Fibroblast of peridontal ligament (primary cell): Measurements from ENCODE around the gene TOP2A.
A peak's percentile ranks its signal among the peaks of the same experiment; 100 is the strongest.
"Not testable (repeated sequence)": the region's sequence is repeated elsewhere in the genome, so short reads cannot be mapped to it uniquely, and the experiment has no call there.

Experiments
- DNase-seq: peaks from one replicate; pipeline ENCODE4 v3.0.0-alpha.2; 2010; ENCODE audit errors: extremely low read depth

The TOP2A gene

GRCh38 chr17:40376541-40376940 is 41.2 kb downstream of the TOP2A start:
- DNase-seq: not testable (repeated sequence)

- DNase-seq: not testable (repeated sequence)
Observed at GRCh38 chr17:40375786-40376185, 41.9 kb downstream of the TOP2A start.

GRCh38 chr17:40374821-40375498 is 42.7 kb downstream of the TOP2A start:
- DNase-seq: no peak

- DNase-seq: no peak
Observed at GRCh38 chr17:40373999-40374398, 43.7 kb downstream of the TOP2A start.

- DNase-seq: peak; percentile 62
Observed at GRCh38 chr17:40373324-40373723, 44.4 kb downstream of the TOP2A start.

GRCh38 chr17:40372644-40373043 is 45.1 kb downstream of the TOP2A start:
- DNase-seq: not testable (repeated sequence)

GRCh38 chr17:40372031-40372430 is 45.7 kb downstream of the TOP2A start:
- no peak for DNase-seq

GRCh38 chr17:40371261-40371929 is 46.3 kb downstream of the TOP2A start:
- DNase-seq: no peak

GRCh38 chr17:40369923-40370322 is 47.8 kb downstream of the TOP2A start:
- no peak for DNase-seq

GRCh38 chr17:40367728-40368127 is 50.0 kb downstream of the TOP2A start:
- DNase-seq: not testable (repeated sequence)

GRCh38 chr17:40366861-40367518 is 50.7 kb downstream of the TOP2A start:
- no peak for DNase-seq

- no peak for DNase-seq
Observed at GRCh38 chr17:40366076-40366860, 51.4 kb downstream of the TOP2A start.

GRCh38 chr17:40364906-40365305 is 52.8 kb downstream of the TOP2A start:
- DNase-seq: no peak

- no peak for DNase-seq
Observed at GRCh38 chr17:40364121-40364861, 53.4 kb downstream of the TOP2A start, which contains the start of gene GJD3. GJD3 (minus strand) TSS chr17:40364737; CDS start chr17:40363815, 922 bp downstream.

- DNase-seq: no peak
Observed at GRCh38 chr17:40363111-40363827, 54.4 kb downstream of the TOP2A start.

GRCh38 chr17:40362696-40363110 is 55.0 kb downstream of the TOP2A start:
- peak; percentile 64 for DNase-seq

GRCh38 chr17:40361925-40362695 is 55.6 kb downstream of the TOP2A start:
- no peak for DNase-seq

- no peak for DNase-seq
Observed at GRCh38 chr17:40361063-40361924, 56.4 kb downstream of the TOP2A start.

- no peak for DNase-seq
Observed at GRCh38 chr17:40360091-40360490, 57.6 kb downstream of the TOP2A start.
